Mesothelial cell of epicardium (in vitro differentiated cells): Measurements from ENCODE around the gene RAB26. TPM values are rescaled to one million over a fixed set of nuclear protein-coding genes. Genes with fewer than 3 reads are reported as not detected.

Experiments used
- DNase-seq, 2 experiments: peaks; one replicate each; pipeline ENCODE4 v3.0.0; 2021; ENCODE audit warnings: low spot score in 2 of 2; ENCODE audit not compliant: unreplicated experiment in 2 of 2
- H3K27ac Mint-ChIP-seq: 2 replicates; pipeline ENCODE4 v1.8.0; 2021; ENCODE audit warnings: mixed read lengths
- H3K27me3 Mint-ChIP-seq: 2 replicates; pipeline ENCODE4 v1.8.0; 2021; ENCODE audit warnings: low read depth, mixed read lengths
- H3K36me3 Mint-ChIP-seq: 2 replicates; pipeline ENCODE4 v1.8.0; 2021; ENCODE audit warnings: mixed read lengths
- H3K4me1 Mint-ChIP-seq: 2 replicates; pipeline ENCODE4 v1.8.0; 2021; ENCODE audit warnings: mixed read lengths
- H3K4me3 Mint-ChIP-seq: 2 replicates; pipeline ENCODE4 v1.8.0; 2021; ENCODE audit warnings: mild to moderate bottlenecking, moderate library complexity, mixed read lengths
- H3K9me3 Mint-ChIP-seq: 2 replicates; pipeline ENCODE4 v1.8.0; 2021; ENCODE audit warnings: mixed read lengths
- total RNA-seq: library from RNA; stranded (reverse); gene quantifications from 3 replicates; pipeline ENCODE4 v1.2.1, GENCODE V29; 2021
- TF ChIP-seq, protein P1 (sequence below): fragments of 200-600 bp; sonication (generic); IDR thresholded peaks from one replicate; pipeline ENCODE4 v1.5.0; 2021; ENCODE audit warnings: antibody characterized with exemption; ENCODE audit not compliant: unreplicated experiment

The RAB26 gene
- total RNA-seq, 1 donor from 2014 or later = 1.5 TPM

DNA sequence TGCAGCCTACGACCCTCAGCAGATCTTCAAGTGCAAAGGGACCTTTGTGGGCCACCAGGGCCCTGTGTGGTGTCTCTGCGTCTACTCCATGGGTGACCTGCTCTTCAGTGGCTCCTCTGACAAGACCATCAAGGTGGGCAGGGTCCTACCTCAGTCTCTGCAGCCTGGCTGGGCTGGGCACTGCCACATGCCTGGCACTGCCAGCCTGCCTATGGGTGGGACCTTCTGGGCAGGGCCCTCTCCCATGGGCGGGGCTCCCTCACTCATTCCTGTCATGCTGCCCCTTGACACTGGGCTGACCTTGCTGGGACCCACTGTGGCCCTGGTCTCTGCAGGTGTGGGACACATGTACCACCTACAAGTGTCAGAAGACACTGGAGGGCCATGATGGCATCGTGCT, 25.5 kb downstream of the RAB26 start:
- Mint-ChIP-seq H3K36me3 (peaks cover 19% of the 10 kb centered on the region), H3K4me1 (no peaks in the 10 kb centered on the region), H3K9me3 (no peaks in the 10 kb centered on the region), H3K4me3 (no peak overlapping the region), H3K27ac (no peak overlapping the region), H3K27me3 (no peaks in the 10 kb centered on the region)
- TF ChIP-seq, protein P1, sequence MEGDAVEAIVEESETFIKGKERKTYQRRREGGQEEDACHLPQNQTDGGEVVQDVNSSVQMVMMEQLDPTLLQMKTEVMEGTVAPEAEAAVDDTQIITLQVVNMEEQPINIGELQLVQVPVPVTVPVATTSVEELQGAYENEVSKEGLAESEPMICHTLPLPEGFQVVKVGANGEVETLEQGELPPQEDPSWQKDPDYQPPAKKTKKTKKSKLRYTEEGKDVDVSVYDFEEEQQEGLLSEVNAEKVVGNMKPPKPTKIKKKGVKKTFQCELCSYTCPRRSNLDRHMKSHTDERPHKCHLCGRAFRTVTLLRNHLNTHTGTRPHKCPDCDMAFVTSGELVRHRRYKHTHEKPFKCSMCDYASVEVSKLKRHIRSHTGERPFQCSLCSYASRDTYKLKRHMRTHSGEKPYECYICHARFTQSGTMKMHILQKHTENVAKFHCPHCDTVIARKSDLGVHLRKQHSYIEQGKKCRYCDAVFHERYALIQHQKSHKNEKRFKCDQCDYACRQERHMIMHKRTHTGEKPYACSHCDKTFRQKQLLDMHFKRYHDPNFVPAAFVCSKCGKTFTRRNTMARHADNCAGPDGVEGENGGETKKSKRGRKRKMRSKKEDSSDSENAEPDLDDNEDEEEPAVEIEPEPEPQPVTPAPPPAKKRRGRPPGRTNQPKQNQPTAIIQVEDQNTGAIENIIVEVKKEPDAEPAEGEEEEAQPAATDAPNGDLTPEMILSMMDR = no peak
- no peak for DNase-seq

GRCh38 chr16:2174396-2175131, 26.1 kb downstream of the RAB26 start:
- TF ChIP-seq, protein P1 = no peak
- no peaks in the 10 kb centered on the region for H3K4me1 Mint-ChIP-seq
- no peaks in the 10 kb centered on the region for H3K9me3 Mint-ChIP-seq
- no peaks in the 10 kb centered on the region for H3K27me3 Mint-ChIP-seq
- no peak for DNase-seq
- no peak overlapping the region for H3K27ac Mint-ChIP-seq
- no peak overlapping the region for H3K4me3 Mint-ChIP-seq
- peaks cover 19% of the 10 kb centered on the region for H3K36me3 Mint-ChIP-seq

- Mint-ChIP-seq H3K27ac (no peak overlapping the region), H3K4me3 (no peak overlapping the region), H3K9me3 (no peaks in the 10 kb centered on the region), H3K27me3 (no peaks in the 10 kb centered on the region), H3K4me1 (no peaks in the 10 kb centered on the region), H3K36me3 (peaks cover 19% of the 10 kb centered on the region)
- DNase-seq = no peak
- TF ChIP-seq, protein P1 = no peak
These were observed 27.0 kb downstream of the RAB26 start for GRCh38 chr16:2175454-2175853.

DNA sequence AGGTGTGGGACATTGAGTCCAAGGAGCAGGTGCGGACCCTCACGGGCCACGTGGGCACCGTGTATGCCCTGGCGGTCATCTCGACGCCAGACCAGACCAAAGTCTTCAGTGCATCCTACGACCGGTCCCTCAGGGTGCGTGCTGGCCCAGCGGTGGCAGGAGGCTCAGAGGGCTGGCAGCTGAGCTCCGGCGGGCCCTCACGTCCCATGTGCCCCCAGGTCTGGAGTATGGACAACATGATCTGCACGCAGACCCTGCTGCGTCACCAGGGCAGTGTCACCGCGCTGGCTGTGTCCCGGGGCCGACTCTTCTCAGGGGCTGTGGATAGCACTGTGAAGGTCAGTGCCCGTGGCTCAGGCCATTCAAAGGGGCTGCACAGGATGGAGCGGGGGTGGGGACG, 27.6 kb downstream of the RAB26 start:
- Mint-ChIP-seq H3K4me1 (no peaks in the 10 kb centered on the region), H3K27me3 (no peaks in the 10 kb centered on the region), H3K36me3 (peaks cover 19% of the 10 kb centered on the region), H3K4me3 (no peak overlapping the region), H3K27ac (no peak overlapping the region), H3K9me3 (no peaks in the 10 kb centered on the region)
- TF ChIP-seq, protein P1 = no peak
- DNase-seq = no peak

- DNase-seq = no peak
- Mint-ChIP-seq H3K27me3 (no peaks in the 10 kb centered on the region), H3K36me3 (peaks cover 17% of the 10 kb centered on the region), H3K4me1 (no peaks in the 10 kb centered on the region), H3K9me3 (no peaks in the 10 kb centered on the region), H3K27ac (no peak overlapping the region), H3K4me3 (no peak overlapping the region)
- TF ChIP-seq, protein P1 = no peak
These were observed 28.7 kb downstream of the RAB26 start for GRCh38 chr16:2177101-2177500.

DNA sequence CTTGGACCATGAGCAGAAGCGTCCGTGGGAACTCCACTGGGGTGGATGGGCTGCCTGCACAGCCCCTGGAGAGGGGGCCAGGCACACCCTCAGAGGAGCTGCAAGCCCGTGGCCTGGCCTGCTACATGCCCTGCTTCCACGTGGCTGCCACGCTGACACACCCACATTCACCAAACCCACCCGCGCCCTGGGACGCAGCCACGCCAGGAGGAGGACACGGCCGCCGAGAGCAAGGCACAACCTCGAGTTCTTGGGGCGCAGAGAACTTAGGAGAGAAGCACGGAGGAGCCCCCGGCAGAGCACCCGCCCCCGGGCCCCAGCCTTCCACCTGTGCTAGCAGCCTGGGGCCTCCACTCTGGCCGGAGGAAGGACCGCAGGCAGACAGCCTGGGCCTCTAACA, 29.1 kb downstream of the RAB26 start:
- DNase-seq = no peak

More for the DNA sequence above, 29.1 kb downstream of the RAB26 start:
- Mint-ChIP-seq H3K9me3 (no peaks in the 10 kb centered on the region), H3K36me3 (peaks cover 18% of the 10 kb centered on the region), H3K4me3 (no peak overlapping the region), H3K4me1 (no peaks in the 10 kb centered on the region), H3K27me3 (no peaks in the 10 kb centered on the region), H3K27ac (no peak overlapping the region)
- TF ChIP-seq, protein P1 = no peak
